Sciatic nerve (tissue), 2 donors: ENCODE results near the gene AFF3. TPM values are rescaled to one million over a fixed set of nuclear protein-coding genes. Genes with fewer than 3 reads are reported as not detected.
A peak's percentile ranks its signal among the peaks of the same experiment; 100 is the strongest.

ENCODE experiments used
- ATAC-seq: fragments of 200-7000 bp; cut with Tn5 transposase; one replicate; pipeline ENCODE4 v1.9.1; 2020; ENCODE audit warnings: mild to moderate bottlenecking, moderate library complexity
- DNase-seq: peaks from one replicate; pipeline ENCODE4 v3.0.0-alpha.2; 2020; ENCODE audit warnings: low spot score
- intact Hi-C: fragments of 100-400 bp; cut with DNase I; formaldehyde crosslinking; loops from one replicate; pipeline ENCODE4 v1.14.2; 2022
- total RNA-seq: library from RNA; stranded (reverse); fragmentation: NEBNext Ultra II Directional; extraction: Animal tissue kit (Norgen Biotek cat#: 25700); gene quantifications from one replicate; pipeline ENCODE4 v1.2.1, GENCODE V29; 2021
- donor health status: DM: no; HTN: no; CAD: no.
- donor health status: DM: no; HTN: no; CAD: no.

AFF3 gene
- total RNA-seq, 1 donor from 2014 or later, result 14.2 TPM

GRCh38 chr2:99607861-99608491 lies 534.4 kb downstream of the AFF3 start:
- DNase-seq (no peak), ATAC-seq (peak; percentile 46)
- intact Hi-C loops, result no loop called here

- ATAC-seq, result peak; percentile 38
- DNase-seq, result no peak
Measured at GRCh38 chr2:99607454-99607853, 534.9 kb downstream of the AFF3 start.

GRCh38 chr2:99605036-99605435 lies 537.4 kb downstream of the AFF3 start:
- intact Hi-C loops, result no loop called here
- peak; percentile 20 for ATAC-seq
- no peak for DNase-seq

More at GRCh38 chr2:99607454-99607853, 534.9 kb downstream of the AFF3 start:
- intact Hi-C loops, result no loop called here

- intact Hi-C loops, result no loop called here
- no peak for ATAC-seq
- DNase-seq, result no peak
Measured at GRCh38 chr2:99602476-99602875, 539.9 kb downstream of the AFF3 start.

- intact Hi-C loops, result no loop called here
- DNase-seq (no peak), ATAC-seq (no peak)
Measured at GRCh38 chr2:99600981-99601651, 541.3 kb downstream of the AFF3 start.

- DNase-seq, result no peak
- intact Hi-C loops, result no loop called here
- ATAC-seq, result no peak
Measured at GRCh38 chr2:99598441-99598840, 543.9 kb downstream of the AFF3 start.

- ATAC-seq (no peak), DNase-seq (no peak)
- intact Hi-C loops, result no loop called here
Measured at GRCh38 chr2:99597616-99598015, 544.8 kb downstream of the AFF3 start.

GRCh38 chr2:99595373-99595772 lies 547.0 kb downstream of the AFF3 start:
- DNase-seq, result no peak
- intact Hi-C loops, result no loop called here
- no peak for ATAC-seq

- intact Hi-C loops, result no loop called here
- DNase-seq (no peak), ATAC-seq (peak; percentile 47)
Measured at GRCh38 chr2:99593692-99594427, 548.5 kb downstream of the AFF3 start.

- intact Hi-C loops, result no loop called here
- DNase-seq, result no peak
- no peak for ATAC-seq
Measured at GRCh38 chr2:99576775-99577174, 565.6 kb downstream of the AFF3 start.

- no peak for DNase-seq
- intact Hi-C loops, result no loop called here
- no peak for ATAC-seq
Measured at GRCh38 chr2:99573634-99574251, 568.6 kb downstream of the AFF3 start.

- ATAC-seq (peak; percentile 73), DNase-seq (no peak)
- intact Hi-C loops, result no loop called here
Measured at GRCh38 chr2:99572373-99573164, 569.8 kb downstream of the AFF3 start.

GRCh38 chr2:99571954-99572353 lies 570.4 kb downstream of the AFF3 start:
- intact Hi-C loops, result no loop called here
- no peak for DNase-seq
- ATAC-seq, result peak; percentile 29

GRCh38 chr2:99571533-99571932 lies 570.9 kb downstream of the AFF3 start:
- intact Hi-C loops, result no loop called here
- ATAC-seq, result no peak

GRCh38 chr2:99571021-99571420 lies 571.4 kb downstream of the AFF3 start:
- intact Hi-C loops, result no loop called here
- DNase-seq (no peak), ATAC-seq (no peak)

More at GRCh38 chr2:99571533-99571932, 570.9 kb downstream of the AFF3 start:
- DNase-seq, result no peak

GRCh38 chr2:99569386-99569785 lies 573.0 kb downstream of the AFF3 start:
- intact Hi-C loops, result no loop called here
- DNase-seq (no peak), ATAC-seq (no peak)

- intact Hi-C loops, result no loop called here
- DNase-seq (no peak), ATAC-seq (no peak)
Measured at GRCh38 chr2:99565227-99565626, 577.2 kb downstream of the AFF3 start.

- intact Hi-C loops, result no loop called here
- ATAC-seq (no peak), DNase-seq (no peak)
Measured at GRCh38 chr2:99562516-99562915, 579.9 kb downstream of the AFF3 start.

GRCh38 chr2:99561804-99562203 lies 580.6 kb downstream of the AFF3 start:
- DNase-seq (no peak), ATAC-seq (no peak)
- intact Hi-C loops, result no loop called here
